Lung (tissue), 12 donors: ENCODE data around the gene LCN10. TPM values are rescaled to one million over a fixed set of nuclear protein-coding genes. Genes with fewer than 3 reads are reported as not detected.

Experiments
- ATAC-seq: fragments of 200-7000 bp; cut with Tn5 transposase; one replicate; pipeline ENCODE4 v1.9.1; 2020; ENCODE audit warnings: moderate number of reproducible peaks; ENCODE audit not compliant: insufficient read depth, low FRiP score
- DNase-seq, 3 donors: peaks; one replicate each; pipeline ENCODE4 v3.0.0-alpha.2; 2013 to 2017
- H3K27ac ChIP-seq, 2 donors: one replicate each; pipeline ENCODE4 v1.5.1; 2013; ENCODE audit warnings: mild to moderate bottlenecking in 2 of 2, moderate library complexity in 2 of 2, control low read depth in 1 of 2, inconsistent platforms in 1 of 2, low read depth in 1 of 2, low read length in 1 of 2
- H3K27me3 ChIP-seq, 3 donors: one replicate each; pipeline ENCODE4 v1.5.1; 2013; ENCODE audit warnings: low read length in 2 of 3; ENCODE audit not compliant: control insufficient read depth in 3 of 3, insufficient read depth in 3 of 3
- H3K36me3 ChIP-seq, 4 donors: one replicate each; pipeline ENCODE4 v1.5.1; 2013; ENCODE audit warnings: low read length in 4 of 4, mild to moderate bottlenecking in 1 of 4, moderate library complexity in 1 of 4; ENCODE audit not compliant: control insufficient read depth in 4 of 4, insufficient read depth in 4 of 4
- H3K4me1 ChIP-seq, 5 donors: one replicate each; pipeline ENCODE4 v1.5.1; 2013; ENCODE audit warnings: low read length in 5 of 5, mild to moderate bottlenecking in 2 of 5, moderate library complexity in 1 of 5; ENCODE audit not compliant: control insufficient read depth in 5 of 5, insufficient read depth in 5 of 5
- H3K4me3 ChIP-seq: one replicate; pipeline ENCODE4 v1.5.1; 2013; ENCODE audit warnings: mild to moderate bottlenecking, control low read depth, moderate library complexity
- H3K9ac ChIP-seq, 2 donors: one replicate each; pipeline ENCODE4 v1.5.1; 2013; ENCODE audit warnings: low read length in 2 of 2, control low read depth in 1 of 2; ENCODE audit not compliant: insufficient read depth in 1 of 2
- H3K9me3 ChIP-seq, 4 donors: one replicate each; pipeline ENCODE4 v1.5.1; 2013; ENCODE audit warnings: low read length in 3 of 4, mild to moderate bottlenecking in 1 of 4, moderate library complexity in 1 of 4; ENCODE audit not compliant: control insufficient read depth in 4 of 4, insufficient read depth in 3 of 4
- CTCF ChIP-seq: IDR thresholded peaks from 2 replicates; pipeline ENCODE4 v1.5.1; 2012; ENCODE audit warnings: mild to moderate bottlenecking; ENCODE audit errors: control extremely low read depth, extremely low read depth
- WGBS, 2 donors: extraction: QIAGEN DNeasy Blood & Tissue Kit; methylation state at CpG; one replicate each; pipeline ENCODE4 v1.1.7; 2013; 5-methylcytosine and 5-hydroxymethylcytosine counted together
- polyA plus RNA-seq, 2 donors: library from polyadenylated mRNA; stranded (reverse); fragments of 200-250 nt; gene quantifications; one replicate each; pipeline ENCODE4 v1.2.1, GENCODE V29; 2013
- total RNA-seq, 2 donors: library from RNA; depleted of rRNA in 1 of 2; stranded (reverse); fragments of >200 nt in 1 of 2; gene quantifications; one replicate each; pipeline ENCODE4 v1.2.1, GENCODE V29; 2014 to 2021
- donor health status: control.
- donor health status: control.
- donor health status: Bipolar disorder and iron deficiency.
- donor health status: healthy.
- donor health status: DM: yes; HTN: yes; CAD: no.

Gene LCN10
- total and polyA plus RNA-seq, 4 donors = 0.72 to 6.4 (median 4.7) TPM; not detected in 1

- WGBS, 2 donors = 19 to 23% methylated on average over 37 of the region's 37 CpGs
- peaks cover 0 to 7% (median 4%) of the 10 kb centered on the region in 3 donors for H3K27me3 ChIP-seq
These were observed 1.5 kb downstream of the LCN10 start for GRCh38 chr9:136740971-136741882.

GRCh38 chr9:136740491-136740890 is 2.2 kb downstream of the LCN10 start:
- Histone ChIP-seq H3K27me3 (peaks cover 0 to 7% (median 4%) of the 10 kb centered on the region in 3 donors), H3K4me3 (no peak overlapping the region), H3K9ac (no peak overlapping the region), H3K27ac (no peak overlapping the region), H3K4me1 (peaks cover 0 to 15% (median 10%) of the 10 kb centered on the region in 5 donors), H3K9me3 (no peaks in the 10 kb centered on the region), H3K36me3 (no peaks in the 10 kb centered on the region)
- DNase-seq = no peak
- 85 to 96% methylated on average over 16 of the region's 16 CpGs for WGBS, 2 donors
- ATAC-seq = no peak
- no peak for TF ChIP-seq CTCF

More at GRCh38 chr9:136740971-136741882, 1.5 kb downstream of the LCN10 start:
- TF ChIP-seq CTCF = no peak
- no peak overlapping the region for H3K4me3 ChIP-seq
- H3K36me3 ChIP-seq = no peaks in the 10 kb centered on the region
- no peak for ATAC-seq
- DNase-seq = peak; percentile 49 to 76 (median 51)
- no peak overlapping the region for H3K9ac ChIP-seq
- H3K9me3 ChIP-seq = no peaks in the 10 kb centered on the region
- peaks cover 0 to 15% (median 10%) of the 10 kb centered on the region in 5 donors for H3K4me1 ChIP-seq
- no peak overlapping the region for H3K27ac ChIP-seq

- 85 to 87% methylated on average over 11 of the region's 11 CpGs for WGBS, 2 donors
- DNase-seq = no peak
- no peak overlapping the region for H3K4me3 ChIP-seq
- TF ChIP-seq CTCF = no peak
- H3K27me3 ChIP-seq = peaks cover 0 to 7% (median 4%) of the 10 kb centered on the region in 3 donors
- no peaks in the 10 kb centered on the region for H3K36me3 ChIP-seq
- H3K4me1 ChIP-seq = peaks cover 0 to 15% (median 10%) of the 10 kb centered on the region in 5 donors
- H3K27ac ChIP-seq = no peak overlapping the region
- ATAC-seq = no peak
- H3K9me3 ChIP-seq = no peaks in the 10 kb centered on the region
- no peak overlapping the region for H3K9ac ChIP-seq
These were observed 2.7 kb downstream of the LCN10 start for GRCh38 chr9:136740069-136740468.
